ENCODE results near the gene CSTPP1.
A peak's percentile ranks its signal among the peaks of the same experiment; 100 is the strongest.

The CSTPP1 gene, protein sequence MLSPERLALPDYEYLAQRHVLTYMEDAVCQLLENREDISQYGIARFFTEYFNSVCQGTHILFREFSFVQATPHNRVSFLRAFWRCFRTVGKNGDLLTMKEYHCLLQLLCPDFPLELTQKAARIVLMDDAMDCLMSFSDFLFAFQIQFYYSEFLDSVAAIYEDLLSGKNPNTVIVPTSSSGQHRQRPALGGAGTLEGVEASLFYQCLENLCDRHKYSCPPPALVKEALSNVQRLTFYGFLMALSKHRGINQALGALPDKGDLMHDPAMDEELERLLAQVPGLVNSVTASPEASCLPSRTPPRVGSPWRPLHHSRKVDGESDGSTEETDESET

DNA sequence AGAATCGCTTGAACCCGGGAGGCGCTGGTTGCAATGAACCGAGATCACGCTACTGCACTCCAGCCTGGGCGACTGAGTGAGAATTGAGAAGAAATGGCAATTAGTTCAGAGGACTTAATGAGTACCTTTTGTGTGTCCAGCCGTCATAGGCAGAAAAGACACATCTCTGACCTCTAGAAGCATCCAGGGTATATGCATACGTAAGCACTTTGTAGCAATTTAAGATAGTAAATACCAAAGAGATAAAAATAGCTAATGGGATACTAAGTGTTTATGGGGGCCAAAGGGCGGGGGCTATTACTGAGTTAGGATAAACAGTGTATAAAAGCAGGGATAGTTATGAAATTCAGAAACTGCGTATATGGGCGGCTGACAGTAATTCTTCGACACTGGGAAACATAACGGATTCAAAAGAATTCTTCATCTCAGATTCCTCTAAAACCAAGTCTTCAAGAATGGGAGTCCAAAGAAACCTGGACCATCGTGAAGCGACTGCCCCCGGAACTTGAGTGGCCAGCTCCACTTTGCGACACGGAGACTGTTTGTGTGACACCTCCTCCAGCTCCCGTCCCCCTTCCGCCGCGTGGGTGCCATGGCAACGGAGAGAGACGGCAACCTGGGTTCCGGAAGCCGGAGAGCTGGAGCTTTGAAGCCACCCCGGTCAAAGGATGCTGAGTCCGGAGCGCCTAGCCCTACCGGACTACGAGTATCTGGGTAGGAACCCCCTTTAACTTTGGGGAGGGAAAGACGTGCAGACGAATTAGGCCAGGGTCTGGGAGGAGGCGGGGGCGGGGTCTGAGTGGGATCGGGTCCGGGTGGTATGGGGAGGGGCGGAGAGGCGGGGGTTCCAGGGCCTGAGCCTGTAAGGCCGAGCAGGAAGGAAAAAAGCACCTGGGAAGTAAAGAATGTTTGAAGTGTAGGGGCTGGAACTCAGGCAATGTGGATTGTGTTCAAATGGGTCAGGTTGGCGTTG is at the start of gene CSTPP1:
Gene CSTPP1, plus strand, starts transcription at position 624 of the 973 bp plus-strand sequence. Its CDS starts 45 bp downstream, at position 669.
- no peaks in the 10 kb centered on the region for H3K36me3 ChIP-seq (ENCODE audit: low read depth)
- H3K4me3 ChIP-seq (ENCODE audit: severe bottlenecking) = peak within 1 kb of the TSS; percentile 43
- peak; percentile 97 for ATAC-seq (ENCODE audit: low read depth)
- H3K4me1 ChIP-seq (ENCODE audit: insufficient read depth, poor library complexity, severe bottlenecking) = no peaks in the 10 kb centered on the region
- no peaks in the 10 kb centered on the region for H3K9me3 ChIP-seq (ENCODE audit: severe bottlenecking)
- TF ChIP-seq, protein P1, sequence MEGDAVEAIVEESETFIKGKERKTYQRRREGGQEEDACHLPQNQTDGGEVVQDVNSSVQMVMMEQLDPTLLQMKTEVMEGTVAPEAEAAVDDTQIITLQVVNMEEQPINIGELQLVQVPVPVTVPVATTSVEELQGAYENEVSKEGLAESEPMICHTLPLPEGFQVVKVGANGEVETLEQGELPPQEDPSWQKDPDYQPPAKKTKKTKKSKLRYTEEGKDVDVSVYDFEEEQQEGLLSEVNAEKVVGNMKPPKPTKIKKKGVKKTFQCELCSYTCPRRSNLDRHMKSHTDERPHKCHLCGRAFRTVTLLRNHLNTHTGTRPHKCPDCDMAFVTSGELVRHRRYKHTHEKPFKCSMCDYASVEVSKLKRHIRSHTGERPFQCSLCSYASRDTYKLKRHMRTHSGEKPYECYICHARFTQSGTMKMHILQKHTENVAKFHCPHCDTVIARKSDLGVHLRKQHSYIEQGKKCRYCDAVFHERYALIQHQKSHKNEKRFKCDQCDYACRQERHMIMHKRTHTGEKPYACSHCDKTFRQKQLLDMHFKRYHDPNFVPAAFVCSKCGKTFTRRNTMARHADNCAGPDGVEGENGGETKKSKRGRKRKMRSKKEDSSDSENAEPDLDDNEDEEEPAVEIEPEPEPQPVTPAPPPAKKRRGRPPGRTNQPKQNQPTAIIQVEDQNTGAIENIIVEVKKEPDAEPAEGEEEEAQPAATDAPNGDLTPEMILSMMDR (IDR thresholded peaks at IDR 0.05; ENCODE audit: poor library complexity, severe bottlenecking) = no peak
- H3K27me3 ChIP-seq (ENCODE audit: insufficient read depth, poor library complexity, severe bottlenecking) = no peaks in the 10 kb centered on the region
- peak; percentile 95 for DNase-seq (ENCODE audit: low spot score)
- H3K27ac ChIP-seq (ENCODE audit: poor library complexity, severe bottlenecking) = peak within 1 kb of the TSS; percentile 21

DNA sequence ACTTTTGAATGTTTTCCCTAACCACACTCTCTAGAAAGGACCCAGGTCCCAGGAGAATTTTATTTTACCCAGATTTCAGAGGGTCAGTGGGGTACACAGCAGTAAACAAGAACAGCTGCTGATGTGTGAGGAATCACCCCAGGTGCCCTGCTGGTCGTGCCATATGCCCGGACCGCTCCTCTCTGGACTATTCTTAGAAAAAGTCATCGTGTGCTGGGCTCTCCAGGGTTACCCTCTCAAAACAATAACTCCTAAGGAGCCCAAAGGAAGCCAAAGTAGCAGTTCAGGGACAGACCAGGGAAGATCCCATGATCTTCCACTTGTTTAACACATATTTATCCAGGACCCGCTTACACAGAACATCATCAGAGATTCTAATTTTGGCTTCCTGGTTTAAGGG is 47.9 kb upstream of the CSTPP1 start:
- Histone ChIP-seq H3K36me3 (ENCODE audit: low read depth) (peaks cover 8% of the 10 kb centered on the region), H3K27me3 (ENCODE audit: insufficient read depth, poor library complexity, severe bottlenecking) (no peaks in the 10 kb centered on the region), H3K27ac (ENCODE audit: poor library complexity, severe bottlenecking) (no peak overlapping the region), H3K4me1 (ENCODE audit: insufficient read depth, poor library complexity, severe bottlenecking) (no peaks in the 10 kb centered on the region), H3K9me3 (ENCODE audit: severe bottlenecking) (no peaks in the 10 kb centered on the region), H3K4me3 (ENCODE audit: severe bottlenecking) (no peak overlapping the region)
- no peak for ATAC-seq (ENCODE audit: low read depth)
- TF ChIP-seq, protein P1 (IDR thresholded peaks at IDR 0.05; ENCODE audit: poor library complexity, severe bottlenecking) = no peak
- no peak for DNase-seq (ENCODE audit: low spot score)

DNA sequence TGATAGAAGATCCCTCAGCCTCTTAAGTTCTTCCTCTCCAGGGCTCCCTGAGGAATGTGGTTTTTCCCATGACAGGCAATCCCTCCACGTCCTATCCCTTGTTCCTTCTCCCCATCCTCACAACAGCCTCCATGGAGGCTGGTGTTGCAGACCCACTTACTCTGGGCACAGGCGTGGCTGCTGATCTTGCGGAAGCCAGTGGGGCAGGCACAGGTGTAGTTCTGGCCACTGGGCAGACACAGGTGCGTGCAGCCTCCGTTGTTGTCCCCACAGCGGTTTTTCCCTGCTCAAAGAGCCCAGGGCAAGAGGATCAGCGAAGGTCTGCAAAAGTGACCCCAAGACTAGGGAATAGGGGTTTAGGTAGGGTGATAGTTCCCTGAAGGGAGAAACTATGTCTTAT is 47.3 kb upstream of the CSTPP1 start:
- Histone ChIP-seq H3K27ac (ENCODE audit: poor library complexity, severe bottlenecking) (no peak overlapping the region), H3K36me3 (ENCODE audit: low read depth) (peaks cover 8% of the 10 kb centered on the region), H3K4me3 (ENCODE audit: severe bottlenecking) (no peak overlapping the region), H3K4me1 (ENCODE audit: insufficient read depth, poor library complexity, severe bottlenecking) (no peaks in the 10 kb centered on the region), H3K9me3 (ENCODE audit: severe bottlenecking) (no peaks in the 10 kb centered on the region), H3K27me3 (ENCODE audit: insufficient read depth, poor library complexity, severe bottlenecking) (no peaks in the 10 kb centered on the region)
- DNase-seq (ENCODE audit: low spot score) (no peak), ATAC-seq (ENCODE audit: low read depth) (no peak)
- TF ChIP-seq, protein P1 (IDR thresholded peaks at IDR 0.05; ENCODE audit: poor library complexity, severe bottlenecking) = no peak

DNA sequence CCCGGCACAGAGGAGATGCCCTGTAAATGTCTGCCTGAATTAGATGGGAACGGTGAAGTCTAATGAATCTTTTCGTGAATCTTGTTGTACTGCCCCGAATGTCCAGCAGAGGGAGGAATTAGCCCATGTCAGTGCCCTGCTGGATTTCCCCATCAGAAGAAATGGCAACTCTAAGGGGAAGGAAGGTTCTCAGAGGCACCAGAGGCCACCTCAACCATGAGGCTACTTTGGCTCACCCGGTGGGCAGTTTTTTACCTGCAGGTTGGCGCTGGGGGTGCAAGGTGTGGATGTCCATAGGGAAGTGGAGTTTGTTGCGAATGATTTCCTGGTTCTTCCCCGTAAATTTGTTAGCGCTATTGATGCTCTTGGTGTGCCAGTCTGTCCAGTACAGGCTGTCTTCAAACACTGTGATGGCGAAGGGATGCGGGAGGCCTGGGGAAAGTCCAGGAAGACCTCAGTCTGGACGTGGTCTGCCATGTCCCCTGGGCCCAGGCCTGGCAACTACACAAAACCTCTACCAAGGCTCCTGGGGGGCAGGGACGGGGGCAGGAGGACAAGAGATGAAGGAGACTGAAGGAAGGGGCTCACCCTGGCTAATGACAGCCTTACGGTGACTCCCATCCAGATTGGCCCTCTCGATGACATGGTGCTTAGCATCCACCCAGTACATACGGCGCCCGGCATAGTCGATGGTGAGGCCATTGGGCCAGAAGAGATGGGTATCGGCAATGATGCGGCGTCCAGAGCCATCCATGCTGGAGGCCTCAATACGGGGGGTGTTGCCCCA is 46.7 kb upstream of the CSTPP1 start:
- H3K27ac ChIP-seq (ENCODE audit: poor library complexity, severe bottlenecking) = no peak overlapping the region
- TF ChIP-seq, protein P1 (IDR thresholded peaks at IDR 0.05; ENCODE audit: poor library complexity, severe bottlenecking) = peak; percentile 92
- DNase-seq (ENCODE audit: low spot score) = no peak
- H3K4me1 ChIP-seq (ENCODE audit: insufficient read depth, poor library complexity, severe bottlenecking) = no peaks in the 10 kb centered on the region
- H3K4me3 ChIP-seq (ENCODE audit: severe bottlenecking) = no peak overlapping the region
- peak; percentile 75 for ATAC-seq (ENCODE audit: low read depth)
- peaks cover 8% of the 10 kb centered on the region for H3K36me3 ChIP-seq (ENCODE audit: low read depth)
- H3K27me3 ChIP-seq (ENCODE audit: insufficient read depth, poor library complexity, severe bottlenecking) = no peaks in the 10 kb centered on the region
- H3K9me3 ChIP-seq (ENCODE audit: severe bottlenecking) = no peaks in the 10 kb centered on the region

Measured in RWPE2 (cell line).